ENCODE results near the gene TSKU. TPM values are rescaled to one million over a fixed set of nuclear protein-coding genes. Genes with fewer than 3 reads are reported as not detected.

TSKU gene
- total RNA-seq, 1 donor = 24.6 TPM

DNA sequence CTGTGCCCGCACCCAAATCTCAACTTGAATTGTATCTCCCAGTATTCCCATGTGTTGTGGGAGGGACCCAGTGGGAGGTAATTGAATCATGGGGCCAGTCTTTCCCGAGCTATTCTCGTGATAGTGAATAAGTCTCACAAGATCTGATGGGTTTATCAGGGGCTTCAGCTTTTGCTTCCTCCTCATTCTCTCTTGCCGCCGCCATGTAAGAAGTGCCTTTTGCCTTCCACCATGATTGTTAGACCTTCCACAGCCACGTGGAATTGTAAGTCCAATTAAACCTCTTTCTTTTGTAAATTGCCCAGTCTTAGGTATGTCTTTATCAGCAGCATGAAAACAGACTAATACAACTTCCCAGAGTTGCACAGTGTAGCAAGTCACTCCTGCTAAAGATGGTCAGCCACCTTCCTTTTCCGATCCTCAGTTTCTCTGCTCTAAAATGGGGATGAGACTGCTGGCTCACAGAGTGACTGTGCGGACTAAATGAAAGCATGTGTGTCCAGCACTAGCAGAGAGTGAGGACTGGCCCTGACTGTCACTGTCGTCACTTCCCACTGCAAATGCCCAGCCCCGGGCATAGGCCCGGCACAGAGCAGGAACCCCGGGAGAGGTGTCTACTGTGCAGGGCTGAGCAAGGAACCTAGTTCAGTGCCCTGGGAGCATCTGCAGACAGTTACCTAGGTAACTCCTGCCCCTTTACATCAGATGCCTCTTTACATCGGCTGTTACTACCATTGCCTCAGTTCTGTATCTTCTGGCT lies 9.5 kb downstream of the TSKU start:
- no peak for DNase-seq (ENCODE audit: low read depth)
- H3K4me3 ChIP-seq (ENCODE audit: low read depth, low read length) = no peak overlapping the region
- TF ChIP-seq, protein P1, sequence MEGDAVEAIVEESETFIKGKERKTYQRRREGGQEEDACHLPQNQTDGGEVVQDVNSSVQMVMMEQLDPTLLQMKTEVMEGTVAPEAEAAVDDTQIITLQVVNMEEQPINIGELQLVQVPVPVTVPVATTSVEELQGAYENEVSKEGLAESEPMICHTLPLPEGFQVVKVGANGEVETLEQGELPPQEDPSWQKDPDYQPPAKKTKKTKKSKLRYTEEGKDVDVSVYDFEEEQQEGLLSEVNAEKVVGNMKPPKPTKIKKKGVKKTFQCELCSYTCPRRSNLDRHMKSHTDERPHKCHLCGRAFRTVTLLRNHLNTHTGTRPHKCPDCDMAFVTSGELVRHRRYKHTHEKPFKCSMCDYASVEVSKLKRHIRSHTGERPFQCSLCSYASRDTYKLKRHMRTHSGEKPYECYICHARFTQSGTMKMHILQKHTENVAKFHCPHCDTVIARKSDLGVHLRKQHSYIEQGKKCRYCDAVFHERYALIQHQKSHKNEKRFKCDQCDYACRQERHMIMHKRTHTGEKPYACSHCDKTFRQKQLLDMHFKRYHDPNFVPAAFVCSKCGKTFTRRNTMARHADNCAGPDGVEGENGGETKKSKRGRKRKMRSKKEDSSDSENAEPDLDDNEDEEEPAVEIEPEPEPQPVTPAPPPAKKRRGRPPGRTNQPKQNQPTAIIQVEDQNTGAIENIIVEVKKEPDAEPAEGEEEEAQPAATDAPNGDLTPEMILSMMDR (IDR thresholded peaks at IDR 0.05; ENCODE audit: insufficient read depth, low read length) = no peak

DNA sequence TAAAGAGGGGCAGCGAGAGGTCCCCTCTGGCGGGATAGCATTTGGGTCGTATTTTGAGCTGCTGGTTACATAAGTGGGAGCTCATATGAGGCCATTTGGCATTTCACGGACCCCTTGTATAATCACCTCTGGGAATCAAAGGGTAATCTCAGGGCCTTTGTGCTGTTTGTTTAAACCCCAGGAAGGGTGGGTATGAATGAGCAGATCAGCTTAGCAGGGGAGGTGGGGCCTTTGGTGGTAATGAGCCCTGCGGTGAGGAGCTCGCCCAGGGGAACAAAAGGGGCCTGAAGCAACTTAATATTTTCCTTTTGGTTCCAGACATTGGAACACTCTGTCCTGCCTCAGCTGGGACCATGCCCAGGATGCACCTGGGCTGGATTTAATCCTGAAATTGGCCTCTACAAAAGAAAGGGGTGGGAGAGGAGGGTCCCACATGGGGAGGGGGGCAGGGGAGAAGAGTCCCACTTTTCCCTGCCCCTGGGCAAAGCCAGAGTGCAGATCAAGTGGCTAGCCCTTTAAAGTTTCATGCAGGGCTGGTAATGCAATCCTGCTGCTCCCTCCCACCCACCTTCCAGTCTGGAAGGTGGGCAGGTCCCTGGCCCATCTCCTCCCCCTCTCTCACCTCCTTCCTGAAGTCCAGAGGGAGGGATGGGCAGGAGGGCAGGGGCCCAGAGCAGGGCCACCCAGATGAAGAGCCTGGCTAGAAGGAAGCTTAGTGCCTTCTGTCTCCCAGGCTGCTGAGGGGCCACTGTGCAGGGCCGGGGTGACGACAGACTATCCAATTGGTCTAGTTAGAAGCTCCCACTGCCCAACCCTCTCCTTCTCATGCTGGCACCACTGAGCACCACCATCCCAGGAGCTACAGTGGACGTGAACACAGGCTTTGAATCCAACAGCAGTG lies 10.5 kb downstream of the TSKU start:
- TF ChIP-seq, protein P1 (IDR thresholded peaks at IDR 0.05; ENCODE audit: insufficient read depth, low read length) = no peak
- H3K4me3 ChIP-seq (ENCODE audit: low read depth, low read length) = no peak overlapping the region
- DNase-seq (ENCODE audit: low read depth) = no peak

DNA sequence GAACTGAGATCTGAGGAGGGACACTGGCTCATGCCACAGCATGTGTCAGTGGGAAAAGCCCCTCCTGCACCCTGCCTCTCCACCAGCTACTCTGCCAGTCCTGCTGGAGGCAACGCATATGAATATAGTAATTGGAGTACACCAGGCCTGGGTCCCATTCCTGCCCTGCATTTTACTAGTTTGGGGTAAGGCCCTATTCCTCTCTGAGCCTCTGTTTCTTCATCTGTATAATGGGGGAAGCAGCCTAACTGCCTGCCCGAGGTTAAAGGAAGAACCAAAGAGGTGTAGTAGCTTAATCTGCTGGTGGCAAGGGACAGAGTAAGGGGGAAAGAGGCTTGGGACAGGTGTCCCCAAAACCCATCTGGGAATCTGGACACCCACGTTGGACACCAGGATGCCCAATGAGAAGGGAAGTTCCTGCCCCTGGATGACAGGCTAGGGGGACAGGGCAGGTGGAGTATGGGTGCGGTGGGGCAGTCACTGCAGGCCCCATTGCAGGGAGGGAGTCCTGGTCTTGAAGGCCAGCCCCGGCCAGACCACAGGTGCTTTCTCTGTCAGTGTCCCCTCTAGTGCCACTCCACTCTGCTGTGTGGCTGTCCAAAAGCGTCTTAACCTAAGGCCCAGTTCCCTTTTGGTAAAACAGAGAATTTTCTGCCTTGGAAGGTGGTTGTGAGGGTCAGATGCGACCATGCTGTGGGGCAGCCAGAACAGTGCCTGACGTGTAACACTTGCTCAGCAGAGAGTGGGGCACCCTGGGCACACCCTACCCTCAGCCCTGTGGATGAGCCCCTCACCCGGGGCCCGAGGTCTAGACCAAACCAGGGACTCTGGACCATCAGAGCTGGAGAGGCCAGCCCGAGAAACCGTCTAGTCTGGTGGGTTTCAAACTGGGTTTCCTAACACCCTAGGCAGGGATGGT lies 11.5 kb downstream of the TSKU start:
- H3K4me3 ChIP-seq (ENCODE audit: low read depth, low read length) = no peak overlapping the region
- no peak for DNase-seq (ENCODE audit: low read depth)
- TF ChIP-seq, protein P1 (IDR thresholded peaks at IDR 0.05; ENCODE audit: insufficient read depth, low read length) = no peak

DNA sequence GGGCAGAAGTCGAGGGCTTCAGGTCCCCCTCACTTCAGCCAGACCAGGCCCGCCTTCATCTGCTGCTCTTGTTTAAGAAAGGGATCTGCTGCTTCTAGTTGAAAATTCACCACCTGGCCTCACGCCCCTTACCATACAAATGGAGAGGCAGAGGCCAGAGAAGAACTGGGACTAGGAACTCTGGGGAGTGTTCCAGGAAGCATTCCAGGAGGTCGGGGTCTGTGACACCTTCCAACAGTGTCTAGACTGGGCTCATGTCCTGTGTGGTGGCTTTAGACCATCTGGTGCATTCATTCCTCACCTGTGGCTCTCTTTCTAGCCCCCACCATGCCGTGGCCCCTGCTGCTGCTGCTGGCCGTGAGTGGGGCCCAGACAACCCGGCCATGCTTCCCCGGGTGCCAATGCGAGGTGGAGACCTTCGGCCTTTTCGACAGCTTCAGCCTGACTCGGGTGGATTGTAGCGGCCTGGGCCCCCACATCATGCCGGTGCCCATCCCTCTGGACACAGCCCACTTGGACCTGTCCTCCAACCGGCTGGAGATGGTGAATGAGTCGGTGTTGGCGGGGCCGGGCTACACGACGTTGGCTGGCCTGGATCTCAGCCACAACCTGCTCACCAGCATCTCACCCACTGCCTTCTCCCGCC lies 12.3 kb downstream of the TSKU start:
- TF ChIP-seq, protein P1 (IDR thresholded peaks at IDR 0.05; ENCODE audit: insufficient read depth, low read length) = no peak
- DNase-seq (ENCODE audit: low read depth) = no peak
- H3K4me3 ChIP-seq (ENCODE audit: low read depth, low read length) = no peak overlapping the region

DNA sequence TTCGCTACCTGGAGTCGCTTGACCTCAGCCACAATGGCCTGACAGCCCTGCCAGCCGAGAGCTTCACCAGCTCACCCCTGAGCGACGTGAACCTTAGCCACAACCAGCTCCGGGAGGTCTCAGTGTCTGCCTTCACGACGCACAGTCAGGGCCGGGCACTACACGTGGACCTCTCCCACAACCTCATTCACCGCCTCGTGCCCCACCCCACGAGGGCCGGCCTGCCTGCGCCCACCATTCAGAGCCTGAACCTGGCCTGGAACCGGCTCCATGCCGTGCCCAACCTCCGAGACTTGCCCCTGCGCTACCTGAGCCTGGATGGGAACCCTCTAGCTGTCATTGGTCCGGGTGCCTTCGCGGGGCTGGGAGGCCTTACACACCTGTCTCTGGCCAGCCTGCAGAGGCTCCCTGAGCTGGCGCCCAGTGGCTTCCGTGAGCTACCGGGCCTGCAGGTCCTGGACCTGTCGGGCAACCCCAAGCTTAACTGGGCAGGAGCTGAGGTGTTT lies 12.8 kb downstream of the TSKU start:
- TF ChIP-seq, protein P1 (IDR thresholded peaks at IDR 0.05; ENCODE audit: insufficient read depth, low read length) = no peak
- no peak for DNase-seq (ENCODE audit: low read depth)
- H3K4me3 ChIP-seq (ENCODE audit: low read depth, low read length) = no peak overlapping the region
